Breast epithelium (tissue), 3 donors: ENCODE measurements around the gene MED8.

Source experiments
- CTCF ChIP-seq, 3 donors: fragments of 450-650 bp; IDR thresholded peaks; one replicate each; pipeline ENCODE4 v1.5.1; 2016 to 2017; ENCODE audit warnings: antibody characterized with exemption in 3 of 3, mild to moderate bottlenecking in 3 of 3, moderate library complexity in 3 of 3
- POLR2A ChIP-seq: fragments of 450-650 bp; IDR thresholded peaks from one replicate; pipeline ENCODE4 v1.6.1; 2016; ENCODE audit warnings: antibody characterized with exemption, mild to moderate bottlenecking, moderate library complexity

DNA sequence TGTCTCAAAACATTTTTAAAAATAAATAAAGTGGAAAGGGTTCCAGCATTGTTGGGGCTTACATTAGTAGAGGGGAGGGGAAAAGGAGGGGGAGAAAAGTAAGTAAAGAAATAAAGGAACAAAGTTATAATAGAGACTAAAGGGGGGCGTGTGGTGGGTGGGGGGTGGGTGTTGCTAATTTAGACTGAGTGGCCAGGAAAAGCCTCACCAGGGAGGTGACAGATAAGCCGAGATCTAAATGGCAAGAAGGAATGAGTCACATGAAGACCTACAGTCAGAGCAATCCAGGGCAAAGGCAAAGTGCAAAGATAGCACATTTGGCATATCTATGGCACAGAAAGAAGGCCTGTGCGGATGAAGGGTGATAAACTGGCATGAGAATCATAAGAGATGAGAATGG, 44.5 kb downstream of the MED8 start:
- no peak for TF ChIP-seq CTCF (IDR thresholded peaks at IDR 0.05)
- no peak for TF ChIP-seq POLR2A
